Cerebellar nuclear complex (tissue), 1 donor: ENCODE results near the gene GAST.

Experiments used
- DNase-seq, 2 experiments: peaks; one replicate each; lab custom pipeline; 2025; lab: John Stamatoyannopoulos, UW

The GAST gene

DNA sequence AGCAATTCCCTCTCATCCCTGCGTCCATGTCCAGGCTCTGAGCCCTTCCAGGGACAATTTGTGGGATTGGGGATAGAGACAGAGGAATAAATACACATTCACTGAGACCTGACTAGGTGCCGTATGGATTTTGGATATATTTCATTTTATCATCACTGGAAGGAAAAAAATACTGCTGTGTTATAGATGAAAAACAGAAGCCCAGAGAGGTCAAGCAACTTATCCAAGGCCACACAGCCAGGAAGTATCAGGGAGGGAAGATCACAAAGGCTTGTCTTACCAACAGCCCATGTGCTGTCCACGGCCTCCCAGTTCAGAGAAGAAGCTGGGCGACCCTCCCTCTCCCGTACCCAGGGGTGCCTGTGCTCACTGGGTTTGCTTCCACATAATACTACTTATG lies 28.4 kb downstream of the GAST start:
- no peak for DNase-seq

DNA sequence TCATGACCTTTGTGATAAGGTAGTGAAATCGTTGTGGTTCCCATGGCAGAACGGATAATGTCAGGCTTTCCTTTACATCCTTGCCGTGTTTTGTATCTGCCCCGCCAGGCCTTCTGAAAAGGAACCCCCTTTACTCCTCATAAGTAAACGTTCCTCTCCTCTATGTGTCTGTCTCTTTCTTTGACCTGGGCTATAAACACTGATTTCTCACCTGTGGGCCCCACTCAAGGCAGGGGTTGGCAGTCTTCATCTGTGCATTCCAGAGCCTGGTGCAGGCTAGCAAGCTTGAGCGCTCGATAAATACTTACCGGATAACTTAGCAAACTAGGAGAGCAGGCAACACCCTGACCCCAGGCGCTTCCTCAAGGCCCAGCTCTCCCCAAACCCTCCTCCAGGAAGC lies 29.6 kb downstream of the GAST start:
- no peak for DNase-seq

DNA sequence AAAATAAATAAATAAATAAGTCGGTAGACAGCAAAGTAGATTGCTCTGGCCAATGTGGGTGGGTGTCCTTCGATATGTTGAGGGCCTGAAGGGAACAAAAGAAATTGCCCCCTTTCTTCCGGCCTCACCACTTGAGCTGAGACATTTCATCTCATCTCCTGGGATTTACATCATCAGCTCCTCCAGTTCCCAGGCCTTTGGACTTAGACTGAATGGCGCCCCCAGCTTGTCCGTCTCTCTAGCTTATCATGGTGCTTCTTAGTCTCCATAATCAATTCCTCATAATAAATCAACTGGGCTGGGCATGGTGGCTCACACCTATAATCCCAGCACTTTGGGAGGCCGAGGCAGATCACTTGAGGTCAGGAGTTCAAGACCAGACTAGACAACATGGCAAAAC lies 36.1 kb downstream of the GAST start:
- DNase-seq = no peak

DNA sequence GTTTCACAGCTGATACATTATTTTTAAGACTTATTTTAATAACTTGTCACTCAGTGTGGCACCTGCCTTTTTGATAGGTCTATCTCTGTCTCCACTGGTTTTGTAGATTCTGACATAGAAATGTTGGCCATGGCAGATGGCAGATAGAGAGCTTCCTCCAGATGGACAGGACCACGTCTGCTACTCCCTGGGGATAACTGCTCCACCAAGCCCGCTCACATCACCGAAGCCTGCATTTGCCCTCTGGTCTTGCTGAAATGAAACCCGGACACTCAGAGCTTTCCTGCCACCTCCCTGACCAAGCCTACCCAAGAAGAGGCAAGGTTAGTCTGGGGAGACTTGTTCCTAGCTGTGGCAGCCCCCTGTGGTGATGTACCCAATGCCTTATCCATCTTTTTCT lies 38.7 kb downstream of the GAST start:
- no peak for DNase-seq

DNA sequence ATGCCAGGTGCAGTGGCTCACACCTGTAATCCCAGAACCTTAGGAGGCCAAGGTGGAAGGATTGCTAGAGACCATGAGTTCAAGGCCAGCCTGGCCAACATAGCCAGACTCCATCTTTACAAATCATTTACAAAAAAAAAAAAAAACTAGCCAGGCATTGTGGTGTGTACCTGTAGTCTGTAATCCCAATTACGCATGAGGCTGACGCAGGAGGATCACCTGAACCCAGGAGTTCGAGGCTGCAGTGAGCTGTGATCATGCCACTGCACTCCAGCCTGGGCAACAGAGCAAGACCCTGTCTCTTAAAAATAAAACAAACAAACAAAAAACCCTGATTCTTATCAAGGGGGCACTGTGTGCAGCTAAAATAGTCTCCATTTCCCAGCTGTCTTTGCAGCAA lies 39.2 kb downstream of the GAST start:
- DNase-seq = no peak

DNA sequence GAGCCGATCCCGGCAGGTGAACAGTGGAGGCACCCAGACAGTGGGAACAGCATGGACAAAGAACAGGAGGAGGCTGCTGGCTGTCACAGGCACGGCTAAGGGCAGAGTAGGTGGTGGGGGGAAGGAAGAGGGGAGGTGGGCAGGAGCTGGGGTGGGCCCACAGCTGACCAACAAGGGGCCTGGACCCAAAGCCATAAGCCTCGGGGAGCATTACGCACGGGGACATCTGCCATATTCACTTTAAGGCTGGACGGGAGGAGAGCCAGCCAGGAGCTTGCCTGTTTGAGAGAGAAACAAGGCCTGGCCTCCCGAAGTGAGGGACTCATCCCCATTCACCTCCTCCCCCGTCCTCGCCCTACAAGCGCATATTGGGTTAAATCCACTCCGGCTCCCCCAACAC lies 41.9 kb downstream of the GAST start:
- DNase-seq = no peak

DNA sequence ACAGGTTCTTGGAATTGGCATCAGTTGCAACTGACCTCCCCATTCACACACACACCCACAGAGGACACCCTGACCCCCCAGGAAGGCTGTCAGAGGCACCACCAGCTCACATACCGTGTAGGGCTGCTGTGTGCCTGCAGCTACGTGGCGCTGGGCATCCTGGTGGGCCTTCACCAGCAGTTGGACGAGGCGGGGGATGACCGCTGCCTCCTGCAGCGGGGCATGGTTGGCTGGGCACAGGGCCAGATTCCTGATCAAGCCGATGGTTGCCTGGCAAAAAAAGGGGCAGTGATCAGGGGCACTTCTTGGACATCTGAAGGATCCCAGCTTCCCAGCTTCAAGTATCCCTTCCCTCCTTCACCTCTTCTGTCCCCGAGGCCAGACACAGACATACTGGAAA lies 46.5 kb downstream of the GAST start:
- no peak for DNase-seq

DNA sequence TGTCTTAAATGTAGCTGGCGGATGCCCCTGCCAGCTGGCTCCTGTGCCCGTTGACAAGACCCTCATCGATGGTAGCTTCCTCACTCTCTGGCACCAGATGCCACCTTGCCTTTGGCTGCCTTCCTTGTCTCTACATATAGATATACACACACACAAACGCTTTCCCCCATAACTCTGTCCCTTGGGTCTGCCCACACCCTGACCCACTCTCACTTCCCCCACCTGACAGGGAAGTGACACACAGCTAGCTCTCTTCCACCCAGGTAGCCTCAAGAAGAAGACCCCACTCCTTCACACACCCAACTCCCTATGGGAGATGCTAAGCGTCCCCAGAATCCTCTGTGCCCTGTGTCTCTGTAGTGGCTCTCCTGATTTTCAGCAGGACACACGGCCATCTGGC lies 48.7 kb downstream of the GAST start:
- DNase-seq = no peak

DNA sequence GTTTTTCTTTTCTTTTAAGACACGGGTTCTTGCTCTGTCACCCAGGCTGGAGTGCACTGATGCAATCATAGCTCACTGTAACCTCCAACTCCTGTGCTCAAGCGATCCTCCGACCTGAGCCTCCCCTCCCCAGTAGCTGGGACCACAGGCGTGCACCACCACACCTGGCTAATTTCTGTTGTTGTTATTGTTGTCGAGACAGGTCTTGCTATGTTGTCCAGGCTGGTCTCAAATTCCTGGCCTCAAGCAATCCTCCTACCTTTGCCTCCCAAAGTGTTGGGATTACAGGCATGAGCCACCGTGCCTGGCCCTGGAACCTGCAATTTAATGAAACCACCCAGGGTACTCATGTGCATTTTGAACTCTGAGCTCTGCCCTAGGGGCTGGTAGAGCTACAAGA lies 50.3 kb downstream of the GAST start:
- DNase-seq = no peak

DNA sequence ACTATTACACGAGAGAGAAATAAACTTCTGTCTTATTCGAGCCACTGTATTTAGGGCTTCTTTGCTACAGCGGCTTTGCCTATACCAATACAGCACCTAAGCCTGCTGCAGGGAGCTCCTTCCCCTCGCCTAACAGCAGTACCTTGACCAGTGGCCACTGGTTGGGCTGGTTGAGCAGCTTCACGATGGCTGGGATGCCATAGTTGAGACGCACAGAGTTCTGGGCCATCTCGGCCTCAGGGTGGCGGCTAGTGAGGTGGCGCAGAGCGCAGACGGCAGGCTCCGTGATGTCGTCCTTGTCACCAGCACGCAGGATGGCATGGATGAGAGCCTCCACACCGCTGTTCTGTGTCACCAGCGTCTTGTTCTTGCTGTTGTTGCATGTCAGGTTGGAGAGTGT lies 50.7 kb downstream of the GAST start:
- DNase-seq = no peak

DNA sequence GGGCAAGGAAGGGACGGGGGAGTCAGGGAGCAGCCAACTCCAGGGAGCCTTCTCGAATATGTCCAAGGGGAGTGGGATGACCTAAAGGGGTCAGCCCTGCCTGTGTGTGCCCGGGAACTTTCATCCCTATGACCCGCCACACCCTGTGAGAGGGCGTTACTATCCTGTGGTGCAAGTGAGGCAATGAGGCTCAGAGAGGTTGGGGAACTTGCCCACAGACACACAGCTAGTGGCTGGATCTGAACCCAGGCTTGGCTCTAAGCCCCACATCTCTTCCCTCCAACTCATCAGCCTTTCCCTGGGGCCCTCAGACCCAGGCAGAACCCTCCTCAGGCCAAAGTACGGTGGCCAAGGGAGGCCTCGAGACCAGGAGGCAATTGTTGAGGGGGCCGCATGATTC lies 51.2 kb downstream of the GAST start:
- DNase-seq = no peak
